Measurements from ENCODE around the gene MINAR1. TPM values are rescaled to one million over a fixed set of nuclear protein-coding genes. Genes with fewer than 3 reads are reported as not detected.
A peak's percentile ranks its signal among the peaks of the same experiment; 100 is the strongest.

MINAR1 gene
- total RNA-seq, 1 donor from 2014 or later: 3.9 TPM

GRCh38 chr15:79430901-79431635 lies 1.1 kb upstream of the MINAR1 start:
- DNase-seq (ENCODE audit: low spot score): no peak

- DNase-seq (ENCODE audit: low spot score): no peak
These were observed 474 bp downstream of the MINAR1 start for GRCh38 chr15:79432345-79433275.

GRCh38 chr15:79433276-79433990 lies 1.3 kb downstream of the MINAR1 start:
- no peak for DNase-seq (ENCODE audit: low spot score)

GRCh38 chr15:79434361-79434760 lies 2.2 kb downstream of the MINAR1 start:
- DNase-seq (ENCODE audit: low spot score): no peak

GRCh38 chr15:79436037-79436780 lies 4.1 kb downstream of the MINAR1 start:
- DNase-seq (ENCODE audit: low spot score): peak; percentile 16

- DNase-seq (ENCODE audit: low spot score): no peak
These were observed 5.3 kb downstream of the MINAR1 start for GRCh38 chr15:79437275-79438000.

GRCh38 chr15:79439236-79439635 lies 7.1 kb downstream of the MINAR1 start:
- no peak for DNase-seq (ENCODE audit: low spot score)

- DNase-seq (ENCODE audit: low spot score): no peak
These were observed 8.3 kb downstream of the MINAR1 start for GRCh38 chr15:79440355-79440908.

GRCh38 chr15:79442911-79443310 lies 10.8 kb downstream of the MINAR1 start:
- no peak for DNase-seq (ENCODE audit: low spot score)

GRCh38 chr15:79447060-79447459 lies 14.9 kb downstream of the MINAR1 start:
- DNase-seq (ENCODE audit: low spot score): no peak

GRCh38 chr15:79450648-79451047 lies 18.5 kb downstream of the MINAR1 start:
- DNase-seq (ENCODE audit: low spot score): no peak

GRCh38 chr15:79451361-79451999 lies 19.3 kb downstream of the MINAR1 start:
- no peak for DNase-seq (ENCODE audit: low spot score)

- no peak for DNase-seq (ENCODE audit: low spot score)
These were observed 20.3 kb downstream of the MINAR1 start for GRCh38 chr15:79452244-79453051.

GRCh38 chr15:79453446-79453845 lies 21.3 kb downstream of the MINAR1 start:
- no peak for DNase-seq (ENCODE audit: low spot score)

- no peak for DNase-seq (ENCODE audit: low spot score)
These were observed 21.9 kb downstream of the MINAR1 start for GRCh38 chr15:79454063-79454462.

- no peak for DNase-seq (ENCODE audit: low spot score)
These were observed 23.2 kb downstream of the MINAR1 start for GRCh38 chr15:79455361-79455760.

GRCh38 chr15:79455943-79456342 lies 23.8 kb downstream of the MINAR1 start:
- DNase-seq (ENCODE audit: low spot score): no peak

GRCh38 chr15:79458491-79458890 lies 26.4 kb downstream of the MINAR1 start:
- DNase-seq (ENCODE audit: low spot score): no peak

- DNase-seq (ENCODE audit: low spot score): no peak
These were observed 27.5 kb downstream of the MINAR1 start for GRCh38 chr15:79459666-79460065.
